Stomach (tissue), 9 donors: ENCODE data around the gene GSC. TPM values are rescaled to one million over a fixed set of nuclear protein-coding genes. Genes with fewer than 3 reads are reported as not detected.
"Not testable (repeated sequence)": the region's sequence is repeated elsewhere in the genome, so short reads cannot be mapped to it uniquely, and the experiment has no call there.

Experiments
- DNase-seq, 2 donors: peaks; one replicate each; pipeline versions ENCODE4 v3.0.0 to v3.0.0-alpha.2; 2013 to 2019
- H3K27ac ChIP-seq, 5 donors: fragments of 200-600 bp in 4 of 5; sonication (generic) in 4 of 5; one replicate each; pipeline ENCODE4 v1.5.1; 2013 to 2019; ENCODE audit warnings: mild to moderate bottlenecking in 1 of 5, moderate library complexity in 1 of 5
- H3K27me3 ChIP-seq, 3 donors: fragments of 200-600 bp; sonication (generic); one replicate each; pipeline ENCODE4 v1.5.1; 2017 to 2019; ENCODE audit warnings: mixed run types in 1 of 3
- H3K36me3 ChIP-seq, 4 donors: fragments of 200-600 bp; sonication (generic); 1 replicate in 3 of 4; 2 replicates in 1 of 4; pipeline ENCODE4 v1.5.1; 2016 to 2019
- H3K4me1 ChIP-seq, 4 donors: fragments of 200-600 bp; sonication (generic); one replicate each; pipeline ENCODE4 v1.5.1; 2016 to 2019
- H3K4me3 ChIP-seq, 4 donors: fragments of 200-600 bp; sonication (generic) in 3 of 4; one replicate each; pipeline ENCODE4 v1.5.1; 2016 to 2019; ENCODE audit warnings: mild to moderate bottlenecking in 1 of 4
- H3K9me3 ChIP-seq, 4 donors: fragments of 200-600 bp; sonication (generic); one replicate each; pipeline ENCODE4 v1.5.1; 2016 to 2019
- EP300 ChIP-seq: sonication (generic); formaldehyde crosslinking; IDR thresholded peaks from one replicate; pipeline ENCODE4 v1.6.1; 2017; ENCODE audit warnings: antibody characterized with exemption
- POLR2A ChIP-seq, 4 donors: fragments of 450-650 bp; IDR thresholded peaks; one replicate each; pipeline ENCODE4 v1.6.1; 2016; ENCODE audit warnings: antibody characterized with exemption in 4 of 4, control low read depth in 2 of 4, mild to moderate bottlenecking in 1 of 4, moderate library complexity in 1 of 4
- POLR2AphosphoS5 ChIP-seq, 3 donors: sonication (generic); formaldehyde crosslinking; IDR thresholded peaks; one replicate each; pipeline ENCODE4 v1.6.1; 2016; ENCODE audit warnings: antibody characterized with exemption in 3 of 3
- WGBS, 5 donors: extraction: QIAGEN DNeasy Blood & Tissue Kit in 3 of 5; methylation state at CpG; one replicate each; pipeline versions ENCODE4 v1.1.5 to v1.1.7; 2013 to 2018; 5-methylcytosine and 5-hydroxymethylcytosine counted together
- intact Hi-C: fragments of 100-400 bp; cut with DNase I; formaldehyde crosslinking; loops from one replicate; pipeline ENCODE4 v1.15.1; 2023; ENCODE audit warnings: low total_unique reads
- polyA plus RNA-seq, 3 donors: library from polyadenylated mRNA; stranded (reverse); fragments of 200-250 nt; gene quantifications; one replicate each; pipeline ENCODE4 v1.2.3, GENCODE V29; 2013
- total RNA-seq, 5 donors: library from RNA; depleted of rRNA; stranded (reverse); fragments of >200 nt; gene quantifications; one replicate each; pipeline versions ENCODE4 v1.1.0 to v1.2.3, GENCODE V29; 2014 to 2016
- TF ChIP-seq, protein P1 (sequence below), 7 experiments: fragments of 450-650 bp in 4 of 7; fragments of 200-600 bp in 3 of 7; sonication (generic) in 3 of 7; IDR thresholded peaks; one replicate each; pipeline ENCODE4 v1.5.1; 2016 to 2019; ENCODE audit warnings: antibody characterized with exemption in 7 of 7, control low read depth in 2 of 7, mild to moderate bottlenecking in 1 of 7
- donor health status: healthy with polysubstance abuse.
- donor health status: Bipolar disorder and iron deficiency.
- donor health status: healthy.

GSC gene
- total and polyA plus RNA-seq, 8 donors = 0.25 TPM; not detected in 7

DNA sequence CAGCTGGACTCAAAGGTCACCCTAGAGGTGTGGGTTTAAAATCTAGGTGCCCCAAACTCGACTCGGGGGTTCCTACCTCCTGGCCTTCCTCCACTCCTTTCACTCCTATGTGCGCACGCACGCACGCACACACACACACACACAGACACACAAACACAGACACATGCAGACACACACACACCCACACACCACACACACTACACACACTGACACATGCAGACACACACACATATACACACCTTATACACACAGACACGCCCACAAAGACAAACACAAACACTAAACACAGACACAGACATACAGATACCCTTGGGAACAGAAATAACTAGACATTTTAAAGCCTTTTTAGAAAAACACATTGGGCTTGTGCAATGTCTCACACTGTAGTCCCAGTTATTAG is 31.8 kb downstream of the GSC start:
- Histone ChIP-seq H3K36me3 (no peaks in the 10 kb centered on the region), H3K27ac (no peak overlapping the region), H3K27me3 (peaks cover 0 to 6% (median 0%) of the 10 kb centered on the region in 3 donors), H3K4me3 (no peak overlapping the region), H3K9me3 (no peaks in the 10 kb centered on the region), H3K4me1 (no peaks in the 10 kb centered on the region)
- WGBS, 5 donors = 70 to 83% (median 80%) methylated on average over 7 of the region's 7 CpGs
- intact Hi-C loops = no loop called here
- TF ChIP-seq, protein P1, sequence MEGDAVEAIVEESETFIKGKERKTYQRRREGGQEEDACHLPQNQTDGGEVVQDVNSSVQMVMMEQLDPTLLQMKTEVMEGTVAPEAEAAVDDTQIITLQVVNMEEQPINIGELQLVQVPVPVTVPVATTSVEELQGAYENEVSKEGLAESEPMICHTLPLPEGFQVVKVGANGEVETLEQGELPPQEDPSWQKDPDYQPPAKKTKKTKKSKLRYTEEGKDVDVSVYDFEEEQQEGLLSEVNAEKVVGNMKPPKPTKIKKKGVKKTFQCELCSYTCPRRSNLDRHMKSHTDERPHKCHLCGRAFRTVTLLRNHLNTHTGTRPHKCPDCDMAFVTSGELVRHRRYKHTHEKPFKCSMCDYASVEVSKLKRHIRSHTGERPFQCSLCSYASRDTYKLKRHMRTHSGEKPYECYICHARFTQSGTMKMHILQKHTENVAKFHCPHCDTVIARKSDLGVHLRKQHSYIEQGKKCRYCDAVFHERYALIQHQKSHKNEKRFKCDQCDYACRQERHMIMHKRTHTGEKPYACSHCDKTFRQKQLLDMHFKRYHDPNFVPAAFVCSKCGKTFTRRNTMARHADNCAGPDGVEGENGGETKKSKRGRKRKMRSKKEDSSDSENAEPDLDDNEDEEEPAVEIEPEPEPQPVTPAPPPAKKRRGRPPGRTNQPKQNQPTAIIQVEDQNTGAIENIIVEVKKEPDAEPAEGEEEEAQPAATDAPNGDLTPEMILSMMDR (IDR thresholded peaks at IDR 0.05) = no peak
- DNase-seq = no peak

DNA sequence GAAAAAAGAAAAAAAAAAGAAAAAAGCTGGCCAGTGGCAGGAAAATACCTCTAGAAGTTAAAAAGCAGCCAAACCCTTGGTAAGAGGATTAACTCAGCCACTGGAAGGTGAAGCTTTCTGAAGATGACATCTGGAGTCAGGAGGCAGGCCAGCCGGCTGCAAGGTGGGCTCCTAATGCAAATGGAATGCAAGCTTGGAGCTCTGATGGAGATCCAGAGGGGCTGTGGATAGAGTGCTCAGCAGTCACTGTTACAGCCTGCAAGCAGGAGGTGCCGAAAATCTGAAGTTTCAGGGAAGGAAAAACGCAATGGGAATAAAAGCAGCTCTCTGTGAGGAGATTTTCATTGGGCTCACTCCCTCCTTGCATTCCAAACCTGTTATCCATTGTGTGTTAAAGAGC is 41.0 kb downstream of the GSC start:
- TF ChIP-seq POLR2A (IDR thresholded peaks at IDR 0.05) = no peak
- no peak for TF ChIP-seq EP300
- no peak for TF ChIP-seq POLR2AphosphoS5 (IDR thresholded peaks at IDR 0.05)
- TF ChIP-seq, protein P1 (IDR thresholded peaks at IDR 0.05) = no peak
- WGBS, 5 donors = 42 to 68% (median 62%) methylated on average over 3 of the region's 3 CpGs
- intact Hi-C loops = no loop called here
- Histone ChIP-seq H3K4me1 (no peaks in the 10 kb centered on the region), H3K27ac (no peak overlapping the region), H3K9me3 (no peaks in the 10 kb centered on the region), H3K27me3 (no peaks in the 10 kb centered on the region), H3K4me3 (no peak overlapping the region), H3K36me3 (no peaks in the 10 kb centered on the region)
- no peak for DNase-seq

DNA sequence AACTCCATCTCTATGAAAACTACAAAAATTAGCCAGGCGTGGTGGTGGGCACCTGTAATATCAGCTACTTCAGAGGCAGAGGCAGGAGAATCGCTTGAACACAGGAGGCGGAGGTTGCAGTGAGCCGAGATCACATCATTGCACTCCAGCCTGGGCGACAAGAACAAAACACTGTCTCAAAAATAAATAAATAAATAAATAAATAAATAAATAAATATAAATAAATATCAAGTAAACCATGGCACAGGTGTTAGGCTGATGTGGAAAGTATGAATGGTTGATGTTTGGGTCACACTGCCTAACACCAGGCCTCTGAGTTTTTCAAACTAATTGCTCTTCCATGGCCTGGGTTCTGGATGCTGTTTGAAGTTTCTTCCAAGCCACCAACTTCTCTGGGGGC is 41.5 kb downstream of the GSC start:
- H3K36me3 ChIP-seq, H3K4me1 ChIP-seq, intact Hi-C loops, H3K27me3 ChIP-seq, H3K9me3 ChIP-seq, H3K4me3 ChIP-seq, H3K27ac ChIP-seq, DNase-seq: not testable (repeated sequence)
- WGBS, 5 donors = 91 to 98% (median 95%) methylated on average over 5 of the region's 5 CpGs

DNA sequence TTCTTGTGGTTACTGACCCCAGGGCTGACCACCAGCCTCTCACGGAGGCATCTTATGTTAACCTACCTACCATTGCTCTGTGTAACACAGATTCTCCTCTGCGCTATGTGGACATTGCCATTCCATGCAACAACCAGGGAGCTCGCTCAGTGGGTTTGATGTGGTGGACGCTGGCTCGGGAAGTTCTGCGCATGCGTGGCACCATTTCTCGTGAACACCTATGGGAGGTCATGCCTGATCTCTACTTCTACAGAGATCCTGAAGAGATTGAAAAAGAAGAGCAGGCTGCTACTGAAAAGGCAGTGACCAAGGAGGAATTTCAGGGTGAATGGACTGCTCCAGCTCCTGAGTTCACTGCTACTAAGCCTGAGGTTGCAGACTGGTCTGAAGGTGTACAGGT is 43.3 kb downstream of the GSC start:
- DNase-seq, H3K27ac ChIP-seq, H3K36me3 ChIP-seq, H3K4me3 ChIP-seq, H3K27me3 ChIP-seq, H3K4me1 ChIP-seq, intact Hi-C loops, H3K9me3 ChIP-seq: not testable (repeated sequence)
- WGBS, 5 donors = 91 to 97% (median 95%) methylated on average over 8 of the region's 8 CpGs

DNA sequence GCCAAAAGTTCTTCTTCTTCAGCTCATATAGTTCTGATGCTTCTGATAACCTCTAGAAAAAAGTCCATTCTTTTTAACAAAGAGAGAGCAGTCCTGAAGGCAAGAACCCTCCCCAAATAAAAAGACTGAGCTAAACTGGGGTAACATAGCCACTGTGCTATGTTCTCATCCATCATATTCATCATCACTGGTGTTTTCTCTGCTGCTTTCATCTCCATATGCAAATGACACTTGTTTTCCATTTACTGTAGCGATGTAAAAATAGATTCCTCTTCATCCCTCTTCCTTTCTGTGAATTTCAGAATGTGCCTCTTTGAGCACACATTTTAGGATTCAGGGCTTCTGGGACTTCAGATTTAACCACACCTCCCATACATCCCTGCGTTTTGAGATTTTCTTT is 44.9 kb downstream of the GSC start:
- Histone ChIP-seq H3K4me3 (no peak overlapping the region), H3K27me3 (no peaks in the 10 kb centered on the region), H3K36me3 (no peaks in the 10 kb centered on the region), H3K9me3 (no peaks in the 10 kb centered on the region), H3K4me1 (no peaks in the 10 kb centered on the region), H3K27ac (no peak overlapping the region)
- intact Hi-C loops = no loop called here
- WGBS, 5 donors = 69 to 85% (median 77%) methylated on average over 2 of the region's 2 CpGs
- TF ChIP-seq EP300 (no peak), POLR2A (IDR thresholded peaks at IDR 0.05) (no peak), POLR2AphosphoS5 (IDR thresholded peaks at IDR 0.05) (no peak)
- TF ChIP-seq, protein P1 (IDR thresholded peaks at IDR 0.05) = no peak
- DNase-seq = no peak

DNA sequence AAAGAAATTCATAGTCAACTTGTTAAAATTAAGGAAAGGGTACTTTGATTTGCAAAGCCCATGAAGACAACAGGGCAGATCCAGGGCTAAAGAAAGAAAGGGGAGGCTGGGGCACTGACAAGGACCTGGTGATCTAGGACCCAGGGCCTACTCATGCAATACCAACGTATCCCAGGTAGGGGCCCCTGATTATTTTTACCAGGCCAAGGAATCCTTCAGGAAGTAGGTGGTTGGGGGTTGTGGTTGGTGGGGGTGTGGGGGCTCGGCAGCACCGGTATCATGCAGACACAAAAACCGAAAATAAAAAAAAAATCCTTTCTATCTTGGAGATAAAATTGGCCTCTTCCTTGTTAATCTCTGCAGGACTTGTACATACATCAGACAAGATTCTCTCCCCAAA is 47.5 kb downstream of the GSC start:
- Histone ChIP-seq H3K4me3 (no peak overlapping the region), H3K27me3 (no peaks in the 10 kb centered on the region), H3K36me3 (no peaks in the 10 kb centered on the region), H3K4me1 (no peaks in the 10 kb centered on the region), H3K9me3 (no peaks in the 10 kb centered on the region), H3K27ac (no peak overlapping the region)
- WGBS, 5 donors = 49 to 71% (median 68%) methylated on average over 4 of the region's 4 CpGs
- TF ChIP-seq, protein P1 (IDR thresholded peaks at IDR 0.05) = no peak
- TF ChIP-seq EP300 (no peak), POLR2A (IDR thresholded peaks at IDR 0.05) (no peak)
- DNase-seq = no peak
- intact Hi-C loops = no loop called here
